ENCODE measurements around the gene SLC39A9.
"Not testable (repeated sequence)": the region's sequence is repeated elsewhere in the genome, so short reads cannot be mapped to it uniquely, and the experiment has no call there.

- TF ChIP-seq CTCF, POLR2A (IDR thresholded peaks at IDR 0.05): not testable (repeated sequence)
Measured at GRCh38 chr14:69416087-69416486, 17.6 kb downstream of the SLC39A9 start.

All from uterus (tissue), 2 donors.